K562 (cell line): ENCODE measurements around the gene ERVH48-1. TPM values are rescaled to one million over a fixed set of nuclear protein-coding genes. Genes with fewer than 3 reads are reported as not detected.

ENCODE experiments used
- BHLHE40 ChIP-seq: IDR thresholded peaks from 2 replicates; pipeline ENCODE4 v1.6.1; 2011; ENCODE audit warnings: low read length, improper control_type of control experiment
- CBX8 ChIP-seq: fragments of 200-600 bp; sonication (generic); IDR thresholded peaks from 2 replicates; pipeline ENCODE4 v1.6.1; 2012; ENCODE audit warnings: borderline replicate concordance, mixed run types, low read depth, mild to moderate bottlenecking, moderate library complexity, mixed read lengths, low read length, control low read depth, inconsistent platforms; ENCODE audit not compliant: poor library complexity, severe bottlenecking; ENCODE audit errors: extremely low read depth
- DNMT1 ChIP-seq: fragments of 450-650 bp; IDR thresholded peaks from 2 replicates; pipeline ENCODE4 v1.6.1; 2016; ENCODE audit warnings: antibody characterized with exemption, mild to moderate bottlenecking
- FIP1L1 ChIP-seq: fragments of 200-400 bp; formaldehyde crosslinking; IDR thresholded peaks from 2 replicates; pipeline ENCODE4 v1.6.1; 2018; ENCODE audit warnings: mild to moderate bottlenecking, low read depth, low read length; ENCODE audit not compliant: poor library complexity, severe bottlenecking
- HDAC6 ChIP-seq: IDR thresholded peaks from 2 replicates; pipeline ENCODE4 v1.6.1; 2012; ENCODE audit warnings: low read depth, mild to moderate bottlenecking, control low read depth, inconsistent platforms, low read length, moderate library complexity
- HDGF ChIP-seq: fragments of 450-650 bp; IDR thresholded peaks from 2 replicates; pipeline ENCODE4 v1.6.1; 2016
- HMGN3 ChIP-seq: IDR thresholded peaks from 2 replicates; pipeline ENCODE4 v1.6.1; 2011; ENCODE audit warnings: borderline replicate concordance, low read depth, mild to moderate bottlenecking, mixed read lengths, low read length; ENCODE audit not compliant: insufficient read length; ENCODE audit errors: extremely low read depth
- MTA1 ChIP-seq: fragments of 450-650 bp; IDR thresholded peaks from 2 replicates; pipeline ENCODE4 v1.6.1; 2017; ENCODE audit warnings: borderline replicate concordance
- NBN ChIP-seq: fragments of 450-650 bp; IDR thresholded peaks from 2 replicates; pipeline ENCODE4 v1.6.1; 2016; ENCODE audit warnings: low read depth, mild to moderate bottlenecking
- NEUROD1 ChIP-seq: fragments of 150-350 bp; IDR thresholded peaks from 2 replicates; pipeline ENCODE4 v1.6.1; 2014; ENCODE audit warnings: borderline replicate concordance, low read length, low read depth; ENCODE audit not compliant: partially characterized antibody
- PCBP1 ChIP-seq: fragments of 200-400 bp; formaldehyde crosslinking; IDR thresholded peaks from 2 replicates; pipeline ENCODE4 v1.6.1; 2018; ENCODE audit warnings: mild to moderate bottlenecking, low read depth, low read length; ENCODE audit not compliant: poor library complexity, severe bottlenecking
- RBBP5 ChIP-seq: fragments of 200-600 bp; sonication (generic); IDR thresholded peaks from 2 replicates; pipeline ENCODE4 v1.6.1; 2012; ENCODE audit warnings: borderline replicate concordance, mild to moderate bottlenecking, low read length, control low read depth, inconsistent platforms; ENCODE audit not compliant: insufficient read depth, poor library complexity, severe bottlenecking
- TARDBP ChIP-seq: fragments of 450-650 bp; IDR thresholded peaks from 2 replicates; pipeline ENCODE4 v1.6.1; 2016
- TCF7L2 ChIP-seq: fragments of 150-350 bp; IDR thresholded peaks from 2 replicates; pipeline ENCODE4 v1.6.1; 2016; ENCODE audit warnings: low read depth, mild to moderate bottlenecking, low read length, moderate library complexity
- TFAM ChIP-seq: fragments of 250-450 bp; sonication (Bioruptor Pico); conservative IDR thresholded peaks from 2 replicates; pipeline ENCODE4 v1.5.0; 2021; ENCODE audit warnings: mild to moderate bottlenecking, moderate library complexity
- YY1 ChIP-seq, 3 experiments: IDR thresholded peaks; 2 replicates each; pipeline ENCODE4 v1.6.1; 2011; ENCODE audit warnings: low read length in 2 of 3, mild to moderate bottlenecking in 2 of 3, moderate library complexity in 2 of 3, borderline replicate concordance in 1 of 3, control low read depth in 1 of 3, low read depth in 1 of 3; ENCODE audit not compliant: insufficient read depth in 3 of 3, insufficient replicate concordance in 2 of 3, control insufficient read depth in 1 of 3, insufficient read length in 1 of 3; ENCODE audit errors: extremely low read depth in 1 of 3
- ZNF511 ChIP-seq: sonication (generic); formaldehyde crosslinking; IDR thresholded peaks from 2 replicates; pipeline ENCODE4 v1.8.0; 2022; ENCODE audit warnings: mild to moderate bottlenecking, missing genetic modification reagents
- polyA plus RNA-seq, 8 experiments: library from polyadenylated mRNA; depleted of rRNA in 4 of 8; stranded (reverse) in 5 of 8; unstranded in 3 of 8; fragments of >200 nt; fragmentation: Nextera tagmentation in 2 of 8; fragmentation: Illumina TruSeq in 1 of 8; extraction: Ambion mirVana in 2 of 8; extraction: Trizol in 1 of 8; gene quantifications; 2 replicates each; pipeline versions ENCODE4 v1.2.1 to v1.2.3, GENCODE V29; 2011 to 2014; ENCODE audit warnings: inconsistent platforms in 1 of 8, missing spikeins in 1 of 8
- total RNA-seq, 7 experiments: library from RNA; depleted of rRNA in 6 of 7; stranded (reverse); fragments of >200 nt in 6 of 7; fragmentation: Illumina TruSeq in 2 of 7; extraction: Trizol in 2 of 7; gene quantifications; 2 replicates each; pipeline versions ENCODE4 v1.2.1 to v1.2.3, GENCODE V29; 2011 to 2021; ENCODE audit warnings: low replicate concordance in 1 of 7
- TF ChIP-seq, protein P1 (sequence below), 2 experiments: IDR thresholded peaks in 1 of 2; conservative IDR thresholded peaks in 1 of 2; 2 replicates each; pipeline ENCODE4 v1.6.1; 2016; ENCODE audit warnings: low read depth in 2 of 2, mild to moderate bottlenecking in 1 of 2, missing compliant biosample characterization in 1 of 2, missing genetic modification characterization in 1 of 2, moderate library complexity in 1 of 2
- TF ChIP-seq, protein P2 (sequence below): fragments of 250-450 bp; sonication (Bioruptor Pico); IDR thresholded peaks from 2 replicates; pipeline ENCODE4 v1.9.0; 2021; ENCODE audit warnings: mild to moderate bottlenecking

The ERVH48-1 gene
- total and polyA plus RNA-seq, 9 of the 15 experiments (the other 6 are each of a cell fraction or from before 2014, with no cell fraction given) = 0.08 to 0.49 (median 0.16) TPM; not detected in 3

- peak; percentile 63 for TF ChIP-seq NEUROD1
- peak; percentile 42; the same call in 1 of the 2 replicates for TF ChIP-seq HDAC6
- peak in 1 of 3 experiments; percentile 35 for TF ChIP-seq YY1 (IDR thresholded peaks at IDR 0.05; ENCODE audit: borderline replicate concordance in 1 of 3, control insufficient read depth in 1 of 3, extremely low read depth in 1 of 3, insufficient read depth in 3 of 3, insufficient read length in 1 of 3, insufficient replicate concordance in 2 of 3, low read depth in 1 of 3, low read length in 2 of 3)
- TF ChIP-seq TCF7L2 = peak; percentile 99
- TF ChIP-seq TFAM (CRISPR knock-in tag) = no peak
- peak; percentile 92 for TF ChIP-seq PCBP1
- TF ChIP-seq HMGN3 = peak; percentile 96
- TF ChIP-seq FIP1L1 = peak; percentile 84
- no peak for TF ChIP-seq DNMT1
- no peak for TF ChIP-seq HDGF
- TF ChIP-seq RBBP5 = no peak
- TF ChIP-seq MTA1 = peak; percentile 77
- TF ChIP-seq, protein P1, sequence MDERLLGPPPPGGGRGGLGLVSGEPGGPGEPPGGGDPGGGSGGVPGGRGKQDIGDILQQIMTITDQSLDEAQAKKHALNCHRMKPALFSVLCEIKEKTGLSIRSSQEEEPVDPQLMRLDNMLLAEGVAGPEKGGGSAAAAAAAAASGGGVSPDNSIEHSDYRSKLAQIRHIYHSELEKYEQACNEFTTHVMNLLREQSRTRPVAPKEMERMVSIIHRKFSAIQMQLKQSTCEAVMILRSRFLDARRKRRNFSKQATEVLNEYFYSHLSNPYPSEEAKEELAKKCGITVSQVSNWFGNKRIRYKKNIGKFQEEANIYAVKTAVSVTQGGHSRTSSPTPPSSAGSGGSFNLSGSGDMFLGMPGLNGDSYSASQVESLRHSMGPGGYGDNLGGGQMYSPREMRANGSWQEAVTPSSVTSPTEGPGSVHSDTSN (CRISPR knock-in tag; IDR thresholded peaks at IDR 0.05; ENCODE audit: low read depth) = peak; percentile 100
- TF ChIP-seq, protein P1 (tag; conservative IDR thresholded peaks at IDR 0.05; ENCODE audit: low read depth) = peak; percentile 98
- TF ChIP-seq CBX8 = no peak
- TF ChIP-seq, protein P2, sequence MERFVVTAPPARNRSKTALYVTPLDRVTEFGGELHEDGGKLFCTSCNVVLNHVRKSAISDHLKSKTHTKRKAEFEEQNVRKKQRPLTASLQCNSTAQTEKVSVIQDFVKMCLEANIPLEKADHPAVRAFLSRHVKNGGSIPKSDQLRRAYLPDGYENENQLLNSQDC (CRISPR knock-in tag) = peak; percentile 84; the same call in 1 of the 2 replicates
- peak; percentile 83; the same call in 1 of the 2 replicates for TF ChIP-seq ZNF511 (CRISPR knock-in tag)
- peak; percentile 99 for TF ChIP-seq BHLHE40
- peak; percentile 57; the same call in 1 of the 2 replicates for TF ChIP-seq TARDBP
- TF ChIP-seq NBN = peak; percentile 61; the same call in 1 of the 2 replicates
Observed at GRCh38 chr21:42973991-42974831, 48.8 kb upstream of the ERVH48-1 start, which contains the start of gene PKNOX1 (continued).
